Measurements from ENCODE around the gene EXPH5. TPM values are rescaled to one million over a fixed set of nuclear protein-coding genes. Genes with fewer than 3 reads are reported as not detected.

EXPH5 gene
- total and polyA plus RNA-seq, 12 donors = 0.10 to 8.4 (median 1.3) TPM

DNA sequence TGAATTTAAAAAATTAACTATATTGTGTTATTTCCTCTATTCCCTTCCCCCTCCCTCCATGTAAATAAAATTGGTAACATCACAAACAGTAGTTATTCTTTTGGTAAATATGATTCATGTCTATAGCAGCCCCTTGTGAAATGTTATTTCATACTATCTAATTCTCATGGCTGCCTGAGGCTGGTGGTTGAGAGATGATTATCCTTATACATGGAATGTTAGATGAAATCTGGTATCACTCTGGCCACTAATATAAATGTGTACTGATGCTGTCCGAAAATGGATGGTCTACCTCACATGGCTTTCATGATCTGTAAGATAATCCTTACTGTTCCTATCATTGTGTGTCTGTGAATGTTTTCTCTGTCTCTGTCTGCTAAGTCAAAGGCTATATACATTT is 25.0 kb upstream of the EXPH5 start:
- DNase-seq = no peak
- ATAC-seq = no peak
- TF ChIP-seq, protein P1, sequence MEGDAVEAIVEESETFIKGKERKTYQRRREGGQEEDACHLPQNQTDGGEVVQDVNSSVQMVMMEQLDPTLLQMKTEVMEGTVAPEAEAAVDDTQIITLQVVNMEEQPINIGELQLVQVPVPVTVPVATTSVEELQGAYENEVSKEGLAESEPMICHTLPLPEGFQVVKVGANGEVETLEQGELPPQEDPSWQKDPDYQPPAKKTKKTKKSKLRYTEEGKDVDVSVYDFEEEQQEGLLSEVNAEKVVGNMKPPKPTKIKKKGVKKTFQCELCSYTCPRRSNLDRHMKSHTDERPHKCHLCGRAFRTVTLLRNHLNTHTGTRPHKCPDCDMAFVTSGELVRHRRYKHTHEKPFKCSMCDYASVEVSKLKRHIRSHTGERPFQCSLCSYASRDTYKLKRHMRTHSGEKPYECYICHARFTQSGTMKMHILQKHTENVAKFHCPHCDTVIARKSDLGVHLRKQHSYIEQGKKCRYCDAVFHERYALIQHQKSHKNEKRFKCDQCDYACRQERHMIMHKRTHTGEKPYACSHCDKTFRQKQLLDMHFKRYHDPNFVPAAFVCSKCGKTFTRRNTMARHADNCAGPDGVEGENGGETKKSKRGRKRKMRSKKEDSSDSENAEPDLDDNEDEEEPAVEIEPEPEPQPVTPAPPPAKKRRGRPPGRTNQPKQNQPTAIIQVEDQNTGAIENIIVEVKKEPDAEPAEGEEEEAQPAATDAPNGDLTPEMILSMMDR (IDR thresholded peaks at IDR 0.05) = no peak
- Histone ChIP-seq H3K27ac (no peak overlapping the region), H3K4me3 (no peak overlapping the region), H3K9me3 (no peaks in the 10 kb centered on the region), H3K36me3 (no peaks in the 10 kb centered on the region), H3K4me1 (no peaks in the 10 kb centered on the region), H3K27me3 (peaks cover 0 to 12% (median 0%) of the 10 kb centered on the region in 7 donors)
- WGBS, 2 donors = 79 to 86% methylated on average over 1 of the region's 1 CpG
- intact Hi-C loops (cut with DNase I) = no loop called here

DNA sequence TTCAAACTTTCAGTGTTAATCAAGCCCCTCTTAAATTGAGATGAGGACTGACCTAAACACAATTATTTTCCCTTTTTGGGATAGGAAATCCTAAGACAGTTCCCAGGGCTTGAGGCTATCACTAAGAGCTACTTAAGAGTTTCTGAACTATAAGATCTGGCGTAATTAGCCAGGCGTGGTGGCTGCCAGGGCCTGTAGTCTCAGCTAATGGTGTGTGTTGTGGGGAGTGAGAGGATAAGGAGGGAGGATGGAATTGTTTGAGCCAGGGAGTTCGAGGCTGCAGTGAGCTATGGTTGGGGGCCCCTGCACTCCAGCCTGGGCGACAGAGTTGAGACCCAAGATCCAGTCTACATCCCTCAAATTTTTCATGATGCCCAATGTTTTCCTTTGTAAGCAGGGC is 23.5 kb upstream of the EXPH5 start:
- DNase-seq (no peak), ATAC-seq (no peak)
- H3K4me1 ChIP-seq = no peaks in the 10 kb centered on the region
- peaks cover 0 to 12% (median 0%) of the 10 kb centered on the region in 7 donors for H3K27me3 ChIP-seq
- intact Hi-C loops (cut with DNase I) = no loop called here
- TF ChIP-seq, protein P1 (IDR thresholded peaks at IDR 0.05) = no peak
- H3K9me3 ChIP-seq = no peaks in the 10 kb centered on the region
- WGBS, 2 donors = 73 to 79% methylated on average over 4 of the region's 4 CpGs
- no peaks in the 10 kb centered on the region for H3K36me3 ChIP-seq
- H3K4me3 ChIP-seq = no peak overlapping the region
- no peak overlapping the region for H3K27ac ChIP-seq

DNA sequence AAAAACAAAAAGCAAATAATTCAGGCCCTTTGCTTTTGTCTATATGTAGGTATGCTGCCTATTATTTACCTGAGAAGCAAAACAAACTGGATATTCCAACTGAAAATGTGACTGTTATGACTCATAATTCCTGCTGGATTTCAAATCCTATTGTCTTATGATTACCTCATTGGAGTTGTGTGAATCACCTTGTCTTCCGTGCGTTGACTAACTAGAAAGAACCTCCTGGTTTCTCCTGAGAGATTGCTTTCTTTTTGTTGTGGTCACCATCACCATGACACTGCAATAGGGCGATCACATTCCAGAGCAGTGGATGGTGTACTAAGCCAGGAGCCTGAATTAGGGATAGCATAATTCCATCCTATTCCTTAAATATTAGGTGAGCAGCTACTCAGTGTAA is 23.0 kb upstream of the EXPH5 start:
- no peaks in the 10 kb centered on the region for H3K4me1 ChIP-seq
- ATAC-seq (no peak), DNase-seq (no peak)
- H3K27me3 ChIP-seq = peaks cover 0 to 9% (median 0%) of the 10 kb centered on the region in 7 donors
- no peaks in the 10 kb centered on the region for H3K9me3 ChIP-seq
- WGBS, 2 donors = 75 to 83% methylated on average over 3 of the region's 3 CpGs
- H3K4me3 ChIP-seq = no peak overlapping the region
- no peaks in the 10 kb centered on the region for H3K36me3 ChIP-seq
- intact Hi-C loops (cut with DNase I) = no loop called here
- TF ChIP-seq, protein P1 (IDR thresholded peaks at IDR 0.05) = no peak
- no peak overlapping the region for H3K27ac ChIP-seq

DNA sequence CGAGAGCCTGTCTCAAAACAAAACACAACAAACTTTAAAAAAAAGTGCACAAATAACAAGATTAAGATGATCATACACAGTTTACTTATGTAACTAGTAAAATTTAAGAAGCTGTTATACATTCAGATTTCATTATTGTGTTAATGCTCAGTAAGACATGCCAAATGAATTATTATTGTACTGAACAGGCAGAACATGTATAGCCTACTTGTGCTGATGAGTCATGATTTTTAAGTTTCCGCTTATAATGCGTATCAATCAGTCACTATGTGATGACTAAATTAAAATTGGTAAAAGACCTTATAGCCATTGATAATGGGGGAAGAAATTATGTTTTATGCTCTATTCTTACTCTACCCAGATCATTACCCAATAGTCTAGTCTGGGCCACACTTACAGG is 20.5 kb upstream of the EXPH5 start:
- no peaks in the 10 kb centered on the region for H3K36me3 ChIP-seq
- H3K4me1 ChIP-seq = no peaks in the 10 kb centered on the region
- no peak overlapping the region for H3K27ac ChIP-seq
- intact Hi-C loops (cut with DNase I) = no loop called here
- TF ChIP-seq, protein P1 (IDR thresholded peaks at IDR 0.05) = no peak
- no peak overlapping the region for H3K4me3 ChIP-seq
- ATAC-seq (no peak), DNase-seq (no peak)
- peaks cover 0 to 8% (median 0%) of the 10 kb centered on the region in 7 donors for H3K27me3 ChIP-seq
- H3K9me3 ChIP-seq = no peaks in the 10 kb centered on the region
- 91 to 95% methylated on average over 3 of the region's 3 CpGs for WGBS, 2 donors
